ENCODE results near the gene RETREG1. TPM values are rescaled to one million over a fixed set of nuclear protein-coding genes. Genes with fewer than 3 reads are reported as not detected.

The RETREG1 gene
- total RNA-seq, 4 donors from 2014 or later = 22.5 to 73.3 (median 43.6) TPM

DNA sequence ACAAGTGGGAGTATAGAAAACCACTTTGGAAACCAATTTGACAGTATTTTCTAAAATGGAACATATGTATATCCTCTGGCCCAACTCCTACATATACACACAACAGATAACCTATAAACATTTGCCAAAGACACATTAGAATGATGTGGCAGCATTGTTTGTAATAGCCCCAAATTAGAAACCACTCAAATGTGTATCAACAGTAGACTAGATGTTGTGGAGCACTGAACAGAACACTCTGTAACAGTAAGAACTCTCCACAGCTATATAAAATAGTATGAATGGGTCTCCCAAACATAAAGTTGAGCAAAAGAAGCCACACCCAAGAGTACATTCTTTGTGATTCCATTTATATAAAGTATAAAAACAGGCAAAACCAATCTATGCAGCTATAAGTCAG, 157.3 kb downstream of the RETREG1 start:
- ATAC-seq (ENCODE audit: low FRiP score) (no peak), DNase-seq (ENCODE audit: low spot score) (no peak)
- TF ChIP-seq, protein P1, sequence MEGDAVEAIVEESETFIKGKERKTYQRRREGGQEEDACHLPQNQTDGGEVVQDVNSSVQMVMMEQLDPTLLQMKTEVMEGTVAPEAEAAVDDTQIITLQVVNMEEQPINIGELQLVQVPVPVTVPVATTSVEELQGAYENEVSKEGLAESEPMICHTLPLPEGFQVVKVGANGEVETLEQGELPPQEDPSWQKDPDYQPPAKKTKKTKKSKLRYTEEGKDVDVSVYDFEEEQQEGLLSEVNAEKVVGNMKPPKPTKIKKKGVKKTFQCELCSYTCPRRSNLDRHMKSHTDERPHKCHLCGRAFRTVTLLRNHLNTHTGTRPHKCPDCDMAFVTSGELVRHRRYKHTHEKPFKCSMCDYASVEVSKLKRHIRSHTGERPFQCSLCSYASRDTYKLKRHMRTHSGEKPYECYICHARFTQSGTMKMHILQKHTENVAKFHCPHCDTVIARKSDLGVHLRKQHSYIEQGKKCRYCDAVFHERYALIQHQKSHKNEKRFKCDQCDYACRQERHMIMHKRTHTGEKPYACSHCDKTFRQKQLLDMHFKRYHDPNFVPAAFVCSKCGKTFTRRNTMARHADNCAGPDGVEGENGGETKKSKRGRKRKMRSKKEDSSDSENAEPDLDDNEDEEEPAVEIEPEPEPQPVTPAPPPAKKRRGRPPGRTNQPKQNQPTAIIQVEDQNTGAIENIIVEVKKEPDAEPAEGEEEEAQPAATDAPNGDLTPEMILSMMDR (IDR thresholded peaks at IDR 0.05) = no peak

DNA sequence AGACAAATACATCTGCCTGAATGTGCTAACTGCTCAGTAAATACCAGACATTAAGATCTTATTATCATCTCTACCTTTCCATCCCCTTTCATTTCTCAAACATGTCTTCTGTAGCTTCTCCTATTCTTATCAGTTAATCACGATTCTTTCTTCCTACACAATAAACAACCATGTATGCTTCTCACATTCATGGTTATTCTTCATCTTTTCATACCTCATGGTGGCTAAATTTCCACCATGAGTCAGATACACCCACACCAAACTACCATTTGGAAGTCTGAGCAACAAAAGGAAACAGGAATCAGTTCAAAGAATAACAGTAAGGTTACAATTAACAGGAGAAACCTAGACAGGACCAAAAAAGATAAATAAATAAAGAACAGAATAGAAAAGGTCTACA, 158.9 kb downstream of the RETREG1 start:
- DNase-seq (ENCODE audit: low spot score) (no peak), ATAC-seq (ENCODE audit: low FRiP score) (no peak)
- TF ChIP-seq, protein P1 (IDR thresholded peaks at IDR 0.05) = no peak

DNA sequence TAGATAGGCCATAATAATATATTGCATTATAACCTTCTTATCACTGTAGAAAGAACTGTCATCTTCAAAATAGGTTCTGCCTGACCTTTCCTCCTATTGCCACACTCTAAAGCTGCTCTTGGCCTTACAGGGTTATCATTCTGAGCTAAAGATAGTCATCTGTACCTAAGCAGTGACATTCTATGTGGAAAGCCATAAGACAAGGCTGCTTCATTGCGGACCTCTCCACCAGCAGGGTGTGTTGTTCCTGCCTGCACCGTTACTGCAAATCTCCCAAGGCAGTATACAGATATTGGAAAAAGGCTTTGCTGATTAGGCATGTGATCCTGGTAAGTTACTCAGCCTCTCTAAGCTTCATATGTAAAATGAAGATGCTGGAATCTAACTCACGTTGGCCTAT, 159.3 kb downstream of the RETREG1 start:
- no peak for ATAC-seq (ENCODE audit: low FRiP score)
- no peak for DNase-seq (ENCODE audit: low spot score)
- TF ChIP-seq, protein P1 (IDR thresholded peaks at IDR 0.05) = no peak

DNA sequence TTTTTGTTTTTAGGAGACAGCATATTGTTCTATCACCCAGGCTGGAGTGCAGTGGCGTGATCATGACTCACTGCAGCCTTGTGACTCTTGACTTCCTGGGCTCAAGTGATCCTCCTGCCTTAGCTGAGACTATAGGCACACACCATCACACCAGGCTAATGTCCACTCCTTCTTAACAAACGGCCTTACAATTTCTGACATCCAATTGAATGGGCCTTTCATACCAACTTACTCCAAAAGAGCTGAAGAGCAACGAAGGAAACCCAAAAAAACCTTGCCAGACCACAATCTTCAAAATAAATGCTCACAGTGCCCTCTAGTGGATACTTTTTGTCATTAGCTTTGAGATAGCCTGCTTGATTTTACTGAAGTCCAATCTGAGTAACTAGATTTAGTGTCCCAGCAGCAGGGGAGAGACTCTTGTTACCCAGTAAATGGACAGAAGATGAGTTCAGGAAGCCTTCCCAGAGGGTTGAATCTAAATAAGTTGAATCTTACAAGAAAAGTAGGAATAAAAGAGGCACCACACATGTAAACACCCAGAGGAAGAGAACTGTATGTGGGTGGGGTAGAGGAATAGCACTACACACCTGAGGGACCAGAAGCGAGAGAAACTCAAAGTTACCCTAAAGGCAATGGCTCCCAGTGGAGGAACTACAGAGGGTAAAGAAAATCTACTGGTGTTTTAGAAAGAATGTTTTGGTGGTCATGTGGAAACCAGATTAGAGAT, 160.5 kb downstream of the RETREG1 start:
- TF ChIP-seq, protein P1 (IDR thresholded peaks at IDR 0.05) = no peak
- DNase-seq (ENCODE audit: low spot score) (no peak), ATAC-seq (ENCODE audit: low FRiP score) (peak; percentile 87)

DNA sequence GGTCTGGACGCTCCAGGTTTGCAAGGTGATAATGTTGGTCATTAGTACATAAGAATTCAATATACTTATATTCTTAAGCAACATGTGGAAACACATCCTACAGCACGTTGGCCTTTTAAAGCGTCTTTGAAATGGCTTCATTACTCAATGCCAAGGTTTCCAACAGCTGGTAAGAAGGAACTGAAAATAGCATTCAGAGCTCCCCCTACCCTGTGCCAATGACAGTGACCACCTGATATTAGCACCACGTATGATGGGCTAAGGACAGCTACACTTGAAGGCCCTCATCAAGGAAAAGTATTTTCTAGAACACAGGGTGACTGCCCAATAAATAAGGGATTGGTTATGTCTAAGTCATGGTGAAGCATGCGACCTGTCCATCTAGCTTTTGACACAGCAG, 161.1 kb downstream of the RETREG1 start:
- no peak for DNase-seq (ENCODE audit: low spot score)
- no peak for ATAC-seq (ENCODE audit: low FRiP score)
- TF ChIP-seq, protein P1 (IDR thresholded peaks at IDR 0.05) = no peak

DNA sequence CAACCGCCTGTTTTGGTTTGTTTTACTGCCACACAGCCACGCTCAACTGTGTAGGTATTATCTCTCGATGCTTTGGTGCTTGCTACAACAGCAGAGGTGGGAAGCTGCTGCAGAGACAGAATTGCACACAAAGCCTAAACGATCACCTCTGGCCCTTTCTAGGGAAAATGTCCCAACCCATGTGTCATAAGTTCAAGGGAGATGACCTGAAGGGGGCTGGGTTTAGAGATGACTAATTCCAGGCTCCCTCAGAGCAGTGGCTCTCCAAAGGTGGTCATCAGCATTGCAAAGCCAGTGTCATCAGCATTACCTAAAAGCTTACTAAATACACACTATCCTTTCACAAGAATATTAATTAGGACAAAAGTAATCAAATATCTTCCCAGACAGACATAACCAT, 162.1 kb downstream of the RETREG1 start:
- TF ChIP-seq, protein P1 (IDR thresholded peaks at IDR 0.05) = no peak
- no peak for DNase-seq (ENCODE audit: low spot score)
- ATAC-seq (ENCODE audit: low FRiP score) = no peak

DNA sequence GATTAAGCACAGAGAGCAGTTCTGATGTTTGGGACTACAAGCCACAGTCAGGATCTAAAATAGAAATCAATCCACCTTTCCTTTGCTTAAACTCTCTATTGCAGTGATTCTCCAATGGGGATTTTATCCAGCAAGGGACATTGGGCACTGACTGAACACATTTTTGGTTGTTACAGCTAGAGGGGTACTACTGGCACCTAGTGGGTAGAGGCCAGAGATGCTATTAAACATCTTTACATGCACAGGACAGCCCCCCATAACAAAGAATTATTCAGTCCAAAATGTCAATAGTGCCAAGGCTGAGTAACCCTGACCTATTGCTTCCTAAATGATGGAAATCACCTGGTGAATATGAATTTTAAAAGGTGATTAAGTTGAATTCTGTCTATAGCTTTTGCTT, 163.2 kb downstream of the RETREG1 start:
- TF ChIP-seq, protein P1 (IDR thresholded peaks at IDR 0.05) = no peak
- DNase-seq (ENCODE audit: low spot score) (no peak), ATAC-seq (ENCODE audit: low FRiP score) (no peak)

Measured in omental fat pad (tissue), 4 donors.